SK-N-MC (cell line): ENCODE results near the gene C12orf57.

Experiments used
- EZH2 ChIP-seq: fragments of 200-600 bp; sonication (generic); IDR thresholded peaks from one replicate; pipeline ENCODE4 v1.6.1; 2017; ENCODE audit warnings: antibody characterized with exemption
- POLR2AphosphoS5 ChIP-seq: IDR thresholded peaks from 2 replicates; pipeline ENCODE4 v1.6.1; 2012; ENCODE audit warnings: mild to moderate bottlenecking, low read depth, low read length, borderline replicate concordance

DNA sequence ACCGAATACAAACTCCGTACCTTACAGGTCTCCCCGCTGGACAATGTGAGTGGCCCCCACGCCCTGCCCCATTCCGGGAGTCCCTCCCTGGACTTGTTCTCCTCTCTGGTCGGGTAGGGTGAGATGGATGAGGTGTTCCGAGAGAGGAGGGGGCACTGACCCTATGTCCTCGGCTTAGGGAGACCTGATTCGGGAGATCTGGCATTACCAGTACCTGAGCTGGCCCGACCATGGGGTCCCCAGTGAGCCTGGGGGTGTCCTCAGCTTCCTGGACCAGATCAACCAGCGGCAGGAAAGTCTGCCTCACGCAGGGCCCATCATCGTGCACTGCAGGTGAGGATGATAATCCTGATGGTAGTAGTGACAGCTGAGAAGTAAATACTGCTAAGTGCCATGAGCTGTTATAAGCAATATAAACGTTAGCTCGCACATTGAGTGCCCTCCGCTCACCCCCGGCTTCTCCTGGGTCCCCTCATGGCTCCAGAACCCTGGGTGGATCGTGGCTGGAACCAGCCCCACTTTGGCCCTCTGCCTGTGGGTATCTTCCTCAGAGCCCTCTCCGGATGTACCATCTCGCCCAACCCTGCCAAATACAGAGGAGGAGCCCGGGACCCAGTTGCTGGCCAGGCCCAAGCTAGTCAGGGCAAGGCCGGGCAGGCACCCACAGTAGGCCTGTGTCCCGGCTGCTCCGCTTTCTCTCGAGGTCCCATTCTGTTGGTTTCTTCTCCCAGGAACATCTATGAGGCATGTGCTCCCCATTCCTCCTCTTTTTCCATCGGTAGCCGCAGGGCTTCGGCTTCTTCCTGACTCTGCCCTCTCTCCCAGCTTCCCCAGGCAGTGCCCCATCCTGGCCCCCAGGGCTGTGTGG lies 14.2 kb downstream of the C12orf57 start:
- TF ChIP-seq EZH2 (no peak), POLR2AphosphoS5 (no peak)
